ENCODE measurements around the gene IGF2BP1.

GRCh38 chr17:49003557-49004511 is 6.6 kb downstream of the IGF2BP1 start:
- no peak for TF ChIP-seq GABPA (IDR thresholded peaks at IDR 0.05; ENCODE audit: low read depth)
- TF ChIP-seq CTCF (IDR thresholded peaks at IDR 0.05; ENCODE audit: insufficient read depth, low read length), result no peak
- no peak for TF ChIP-seq POLR2AphosphoS5 (IDR thresholded peaks at IDR 0.05; ENCODE audit: low read depth)
- TF ChIP-seq, protein P1, sequence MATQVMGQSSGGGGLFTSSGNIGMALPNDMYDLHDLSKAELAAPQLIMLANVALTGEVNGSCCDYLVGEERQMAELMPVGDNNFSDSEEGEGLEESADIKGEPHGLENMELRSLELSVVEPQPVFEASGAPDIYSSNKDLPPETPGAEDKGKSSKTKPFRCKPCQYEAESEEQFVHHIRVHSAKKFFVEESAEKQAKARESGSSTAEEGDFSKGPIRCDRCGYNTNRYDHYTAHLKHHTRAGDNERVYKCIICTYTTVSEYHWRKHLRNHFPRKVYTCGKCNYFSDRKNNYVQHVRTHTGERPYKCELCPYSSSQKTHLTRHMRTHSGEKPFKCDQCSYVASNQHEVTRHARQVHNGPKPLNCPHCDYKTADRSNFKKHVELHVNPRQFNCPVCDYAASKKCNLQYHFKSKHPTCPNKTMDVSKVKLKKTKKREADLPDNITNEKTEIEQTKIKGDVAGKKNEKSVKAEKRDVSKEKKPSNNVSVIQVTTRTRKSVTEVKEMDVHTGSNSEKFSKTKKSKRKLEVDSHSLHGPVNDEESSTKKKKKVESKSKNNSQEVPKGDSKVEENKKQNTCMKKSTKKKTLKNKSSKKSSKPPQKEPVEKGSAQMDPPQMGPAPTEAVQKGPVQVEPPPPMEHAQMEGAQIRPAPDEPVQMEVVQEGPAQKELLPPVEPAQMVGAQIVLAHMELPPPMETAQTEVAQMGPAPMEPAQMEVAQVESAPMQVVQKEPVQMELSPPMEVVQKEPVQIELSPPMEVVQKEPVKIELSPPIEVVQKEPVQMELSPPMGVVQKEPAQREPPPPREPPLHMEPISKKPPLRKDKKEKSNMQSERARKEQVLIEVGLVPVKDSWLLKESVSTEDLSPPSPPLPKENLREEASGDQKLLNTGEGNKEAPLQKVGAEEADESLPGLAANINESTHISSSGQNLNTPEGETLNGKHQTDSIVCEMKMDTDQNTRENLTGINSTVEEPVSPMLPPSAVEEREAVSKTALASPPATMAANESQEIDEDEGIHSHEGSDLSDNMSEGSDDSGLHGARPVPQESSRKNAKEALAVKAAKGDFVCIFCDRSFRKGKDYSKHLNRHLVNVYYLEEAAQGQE (IDR thresholded peaks at IDR 0.05; ENCODE audit: insufficient replicate concordance, low read depth), result no peak
- TF ChIP-seq SPI1 (IDR thresholded peaks at IDR 0.05; ENCODE audit: borderline replicate concordance, low read depth), result no peak; the same call in 1 of the 2 replicates

All from HL-60 (cell line).